Colonic mucosa (tissue), 4 donors: Measurements from ENCODE around the gene LYPLAL1. TPM values are rescaled to one million over a fixed set of nuclear protein-coding genes. Genes with fewer than 3 reads are reported as not detected.

ENCODE experiments used
- DNase-seq: peaks from one replicate; pipeline ENCODE4 v3.0.0-alpha.2; 2020
- H3K27ac ChIP-seq: fragments of 200-600 bp; one replicate; pipeline ENCODE4 v1.8.0; 2021
- H3K27me3 ChIP-seq: fragments of 200-600 bp; one replicate; pipeline ENCODE4 v1.8.0; 2021
- H3K36me3 ChIP-seq: fragments of 200-600 bp; one replicate; pipeline ENCODE4 v1.8.0; 2021
- H3K4me1 ChIP-seq: fragments of 200-600 bp; one replicate; pipeline ENCODE4 v1.8.0; 2021; ENCODE audit warnings: mild to moderate bottlenecking
- H3K4me3 ChIP-seq: fragments of 200-600 bp; one replicate; pipeline ENCODE4 v1.8.0; 2021
- H3K9ac ChIP-seq, 2 donors: one replicate each; pipeline ENCODE4 v1.7.0; 2013; ENCODE audit warnings: control low read depth in 2 of 2, low read depth in 2 of 2, low read length in 2 of 2
- H3K9me3 ChIP-seq: fragments of 200-600 bp; one replicate; pipeline ENCODE4 v1.8.0; 2021
- intact Hi-C: fragments of 100-400 bp; cut with DNase I; formaldehyde crosslinking; loops from one replicate; pipeline ENCODE4 v1.14.1; 2022
- total RNA-seq, 2 donors: library from RNA; stranded (reverse); fragmentation: NEBNext Ultra II Directional in 1 of 2; extraction: Animal tissue kit (Norgen Biotek cat#: 25700) in 1 of 2; gene quantifications; one replicate each; pipeline ENCODE4 v1.2.1, GENCODE V29; 2021
- TF ChIP-seq, protein P1 (sequence below): fragments of 200-600 bp; IDR thresholded peaks from one replicate; pipeline ENCODE4 v1.8.0; 2022; ENCODE audit warnings: antibody characterized with exemption, mild to moderate bottlenecking
- donor health status: healthy.
- donor health status: DM: no; HTN: no; CAD: no.
- donor health status: DM: no; HTN: no; CAD: no.

Gene LYPLAL1
- total RNA-seq, 2 donors from 2014 or later, result 14.3 to 23.0 TPM

DNA sequence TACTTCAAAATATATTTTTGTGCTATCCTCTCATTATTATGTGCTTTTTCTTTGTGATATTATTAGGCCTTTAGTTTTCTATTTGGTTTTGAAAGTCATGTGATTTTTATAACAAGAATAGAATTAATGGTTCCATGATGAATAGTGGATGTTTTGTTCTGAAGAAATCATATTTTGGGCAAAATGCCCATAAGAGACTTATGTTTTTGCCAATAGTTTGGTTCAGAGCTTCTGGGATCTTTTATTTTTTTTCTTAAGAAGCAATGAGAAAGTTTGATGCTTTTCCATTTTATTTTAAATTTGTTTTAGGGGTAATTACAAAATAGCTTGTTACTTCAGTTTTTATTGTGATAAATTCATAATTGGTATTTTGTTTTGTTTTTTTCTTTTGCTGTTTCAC lies 49.8 kb downstream of the LYPLAL1 start:
- no peaks in the 10 kb centered on the region for H3K9me3 ChIP-seq
- DNase-seq, result no peak
- H3K9ac ChIP-seq, result no peak overlapping the region
- TF ChIP-seq, protein P1, sequence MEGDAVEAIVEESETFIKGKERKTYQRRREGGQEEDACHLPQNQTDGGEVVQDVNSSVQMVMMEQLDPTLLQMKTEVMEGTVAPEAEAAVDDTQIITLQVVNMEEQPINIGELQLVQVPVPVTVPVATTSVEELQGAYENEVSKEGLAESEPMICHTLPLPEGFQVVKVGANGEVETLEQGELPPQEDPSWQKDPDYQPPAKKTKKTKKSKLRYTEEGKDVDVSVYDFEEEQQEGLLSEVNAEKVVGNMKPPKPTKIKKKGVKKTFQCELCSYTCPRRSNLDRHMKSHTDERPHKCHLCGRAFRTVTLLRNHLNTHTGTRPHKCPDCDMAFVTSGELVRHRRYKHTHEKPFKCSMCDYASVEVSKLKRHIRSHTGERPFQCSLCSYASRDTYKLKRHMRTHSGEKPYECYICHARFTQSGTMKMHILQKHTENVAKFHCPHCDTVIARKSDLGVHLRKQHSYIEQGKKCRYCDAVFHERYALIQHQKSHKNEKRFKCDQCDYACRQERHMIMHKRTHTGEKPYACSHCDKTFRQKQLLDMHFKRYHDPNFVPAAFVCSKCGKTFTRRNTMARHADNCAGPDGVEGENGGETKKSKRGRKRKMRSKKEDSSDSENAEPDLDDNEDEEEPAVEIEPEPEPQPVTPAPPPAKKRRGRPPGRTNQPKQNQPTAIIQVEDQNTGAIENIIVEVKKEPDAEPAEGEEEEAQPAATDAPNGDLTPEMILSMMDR, result no peak
- H3K4me1 ChIP-seq, result no peaks in the 10 kb centered on the region
- H3K36me3 ChIP-seq, result no peaks in the 10 kb centered on the region
- no peak overlapping the region for H3K4me3 ChIP-seq
- intact Hi-C loops, result no loop called here
- H3K27me3 ChIP-seq, result no peaks in the 10 kb centered on the region
- H3K27ac ChIP-seq, result no peak overlapping the region

DNA sequence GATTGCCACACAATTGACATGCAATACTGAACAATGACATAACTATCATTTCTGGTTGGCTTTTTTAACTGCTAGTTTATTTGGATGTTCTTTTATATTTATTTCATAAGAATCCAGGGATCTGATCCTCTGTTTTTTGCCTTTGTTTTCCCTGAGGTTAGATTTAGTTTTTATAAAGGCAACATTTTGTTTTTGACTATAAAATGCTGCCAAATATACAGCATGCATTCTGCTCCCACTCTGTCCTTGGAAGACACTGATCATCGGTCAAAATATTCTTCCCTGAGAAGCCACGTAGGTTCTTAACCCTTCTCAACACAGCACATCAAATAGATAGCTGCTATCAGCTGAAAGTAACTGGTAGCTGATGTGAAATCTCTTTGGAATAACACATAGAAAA lies 52.5 kb downstream of the LYPLAL1 start:
- H3K27me3 ChIP-seq, result no peaks in the 10 kb centered on the region
- H3K36me3 ChIP-seq, result no peaks in the 10 kb centered on the region
- no peak overlapping the region for H3K9ac ChIP-seq
- no peaks in the 10 kb centered on the region for H3K9me3 ChIP-seq
- no peak overlapping the region for H3K27ac ChIP-seq
- no peaks in the 10 kb centered on the region for H3K4me1 ChIP-seq
- intact Hi-C loops, result no loop called here
- TF ChIP-seq, protein P1, result no peak
- no peak overlapping the region for H3K4me3 ChIP-seq
- DNase-seq, result no peak

DNA sequence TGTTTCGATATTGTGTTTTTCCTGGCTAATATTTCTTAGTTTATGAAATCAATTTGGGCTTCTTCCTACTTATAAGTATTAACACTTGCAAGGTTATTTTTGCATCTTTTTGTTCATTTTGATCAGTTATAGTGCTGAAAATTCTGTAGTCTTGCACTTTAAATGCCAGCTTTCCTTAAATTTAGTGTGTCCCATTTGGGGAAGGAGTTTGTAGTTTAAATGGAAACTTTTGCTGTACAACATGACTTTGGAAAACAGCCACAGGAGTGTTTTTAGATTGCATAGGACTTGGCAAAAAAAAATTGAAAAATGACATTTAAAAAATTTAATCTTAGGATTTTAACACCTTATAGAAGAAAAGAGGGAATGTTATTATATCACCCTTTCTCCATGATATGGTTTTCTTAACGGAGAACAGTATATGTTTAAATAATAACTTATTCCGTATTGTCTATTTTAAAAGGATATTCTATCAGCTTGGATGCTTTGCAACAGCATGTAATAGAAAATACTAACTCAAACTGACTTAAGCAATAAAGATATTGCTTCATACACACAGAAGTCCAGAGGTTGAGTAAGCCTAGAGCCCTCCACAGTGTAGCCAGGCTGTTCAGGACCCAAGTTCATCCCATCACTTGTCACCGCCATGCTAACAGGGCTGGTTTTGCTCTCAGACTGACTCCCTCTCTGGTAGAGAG lies 53.8 kb downstream of the LYPLAL1 start:
- intact Hi-C loops, result no loop called here
- H3K27ac ChIP-seq, result no peak overlapping the region

DNA sequence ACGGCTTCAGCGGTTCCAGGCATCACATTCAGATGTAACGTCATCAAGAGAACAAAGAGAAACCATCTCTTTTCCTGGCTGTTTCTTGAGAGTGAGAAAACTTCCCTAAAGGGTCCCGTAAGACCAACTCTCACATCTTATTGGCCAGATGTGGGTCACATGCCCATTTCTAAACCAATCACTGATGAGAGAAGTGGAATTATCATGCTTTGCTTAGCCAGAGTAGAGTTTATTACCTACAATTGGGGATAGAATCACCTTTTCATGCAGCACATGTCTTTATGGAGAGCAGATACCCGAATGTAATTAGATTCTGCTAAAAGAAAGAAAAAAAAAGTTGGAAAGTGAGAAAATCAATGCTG lies 54.4 kb downstream of the LYPLAL1 start:
- H3K27ac ChIP-seq, result no peak overlapping the region
- no peaks in the 10 kb centered on the region for H3K36me3 ChIP-seq
- TF ChIP-seq, protein P1, result no peak
- H3K4me1 ChIP-seq, result no peaks in the 10 kb centered on the region
- H3K9me3 ChIP-seq, result no peaks in the 10 kb centered on the region
- no peak overlapping the region for H3K9ac ChIP-seq
- intact Hi-C loops, result no loop called here
- no peaks in the 10 kb centered on the region for H3K27me3 ChIP-seq
- no peak overlapping the region for H3K4me3 ChIP-seq
- no peak for DNase-seq

More for the DNA sequence above, 53.8 kb downstream of the LYPLAL1 start:
- Histone ChIP-seq H3K36me3 (no peaks in the 10 kb centered on the region), H3K27me3 (no peaks in the 10 kb centered on the region), H3K9me3 (no peaks in the 10 kb centered on the region), H3K9ac (no peak overlapping the region), H3K4me3 (no peak overlapping the region), H3K4me1 (no peaks in the 10 kb centered on the region)
- DNase-seq, result no peak
- TF ChIP-seq, protein P1, result no peak

DNA sequence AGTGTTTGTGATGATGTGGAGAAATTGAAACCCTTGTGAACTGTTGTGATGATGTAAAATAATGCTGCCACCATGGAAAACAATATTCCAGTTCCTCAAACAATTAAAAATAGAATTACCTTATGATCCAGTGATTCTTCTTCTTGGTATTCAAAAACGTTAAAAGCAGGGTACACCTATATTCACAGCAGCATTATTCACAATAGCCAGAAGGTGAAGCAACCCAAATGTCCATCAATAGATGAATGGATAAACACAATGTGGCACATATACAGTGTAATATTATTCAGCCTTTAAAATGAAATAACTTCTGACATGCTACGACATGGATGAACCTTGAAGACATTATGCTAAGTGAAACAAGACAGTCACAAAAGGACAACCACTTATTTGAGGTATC lies 59.2 kb downstream of the LYPLAL1 start:
- no peak overlapping the region for H3K4me3 ChIP-seq
- H3K36me3 ChIP-seq, result no peaks in the 10 kb centered on the region
- H3K27ac ChIP-seq, result no peak overlapping the region
- no peaks in the 10 kb centered on the region for H3K4me1 ChIP-seq
- TF ChIP-seq, protein P1, result no peak
- H3K9me3 ChIP-seq, result no peaks in the 10 kb centered on the region
- intact Hi-C loops, result no loop called here
- no peak overlapping the region for H3K9ac ChIP-seq
- DNase-seq, result no peak
- H3K27me3 ChIP-seq, result no peaks in the 10 kb centered on the region
